Activated B cell treated with CpG ODN at 0.5 μM for 24 hours (primary cell): Measurements from ENCODE around the gene APLNR. TPM values are rescaled to one million over a fixed set of nuclear protein-coding genes. Genes with fewer than 3 reads are reported as not detected.

Source experiments
- ATAC-seq: fragments of 200-7000 bp; cut with Tn5 transposase; one replicate; pipeline ENCODE4 v1.10.0; 2021; ENCODE audit warnings: low read depth, mild to moderate bottlenecking, moderate library complexity
- CTCF ChIA-PET: fragments of 350-600 bp; sonication (Branson Sonifier 250); formaldehyde crosslinking; loops from one replicate; lab custom pipeline; 2021; ENCODE audit warnings: antibody characterized with exemption; lab: Charles Lee
- POLR2A ChIA-PET: fragments of 350-600 bp; sonication (Branson Sonifier 250); formaldehyde crosslinking; loops from one replicate; lab custom pipeline; 2021; ENCODE audit warnings: antibody characterized with exemption; lab: Charles Lee
- DNase-seq: peaks from one replicate; pipeline ENCODE4 v3.0.0; 2022
- H3K27ac Mint-ChIP-seq: one replicate; pipeline ENCODE4 v1.8.0; 2020; ENCODE audit warnings: mixed read lengths
- H3K27me3 Mint-ChIP-seq: one replicate; pipeline ENCODE4 v1.8.0; 2021; ENCODE audit warnings: mixed read lengths
- H3K36me3 Mint-ChIP-seq: one replicate; pipeline ENCODE4 v1.8.0; 2021; ENCODE audit warnings: low read depth, mixed read lengths
- H3K4me1 Mint-ChIP-seq: one replicate; pipeline ENCODE4 v1.8.0; 2021; ENCODE audit warnings: mixed read lengths
- H3K4me3 Mint-ChIP-seq: one replicate; pipeline ENCODE4 v1.8.0; 2020; ENCODE audit warnings: mild to moderate bottlenecking, mixed read lengths
- H3K9me3 Mint-ChIP-seq: one replicate; pipeline ENCODE4 v1.8.0; 2020; ENCODE audit warnings: mixed read lengths
- intact Hi-C: fragments of 100-400 bp; cut with micrococcal nuclease; formaldehyde crosslinking; loops from one replicate; pipeline ENCODE4 v1.15.1; 2024
- total RNA-seq: library from RNA; stranded (reverse); gene quantifications from 2 replicates; pipeline ENCODE4 v1.2.3, GENCODE V29; 2022
- TF ChIP-seq, protein P1 (sequence below): fragments of 200-600 bp; IDR thresholded peaks from one replicate; pipeline ENCODE4 v1.8.0; 2022; ENCODE audit warnings: antibody characterized with exemption, mild to moderate bottlenecking

Gene APLNR
- total RNA-seq, 1 donor from 2014 or later = not detected

DNA sequence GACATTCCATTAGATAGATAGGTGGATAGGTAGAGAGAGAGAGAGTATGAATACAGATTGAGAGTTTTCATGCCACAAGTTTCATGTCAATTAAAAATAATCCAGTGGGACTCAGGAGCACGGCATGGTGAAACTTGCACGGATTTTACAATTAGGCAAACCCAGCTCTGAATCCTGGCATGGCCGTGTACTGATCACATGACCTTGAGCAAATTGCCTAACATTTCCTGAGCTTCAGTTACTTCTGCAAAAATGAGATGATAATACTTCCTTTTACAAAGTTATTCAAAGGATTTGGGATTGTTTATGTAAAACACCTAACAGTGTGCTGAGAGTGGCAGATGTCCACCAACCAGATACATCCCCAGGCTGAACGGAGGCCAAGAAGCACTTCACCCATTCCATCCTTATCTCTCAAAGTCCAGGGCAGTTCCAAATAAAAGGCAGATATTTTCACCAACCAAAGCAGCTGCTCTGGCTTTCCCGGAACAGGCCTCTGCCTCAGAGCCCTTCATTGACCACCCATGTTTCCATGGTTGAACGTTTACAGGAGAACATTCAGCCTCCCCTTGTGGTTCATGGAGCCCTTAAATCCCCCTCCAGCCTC, 17.9 kb downstream of the APLNR start:
- peaks cover 5% of the 10 kb centered on the region for H3K27me3 Mint-ChIP-seq

DNA sequence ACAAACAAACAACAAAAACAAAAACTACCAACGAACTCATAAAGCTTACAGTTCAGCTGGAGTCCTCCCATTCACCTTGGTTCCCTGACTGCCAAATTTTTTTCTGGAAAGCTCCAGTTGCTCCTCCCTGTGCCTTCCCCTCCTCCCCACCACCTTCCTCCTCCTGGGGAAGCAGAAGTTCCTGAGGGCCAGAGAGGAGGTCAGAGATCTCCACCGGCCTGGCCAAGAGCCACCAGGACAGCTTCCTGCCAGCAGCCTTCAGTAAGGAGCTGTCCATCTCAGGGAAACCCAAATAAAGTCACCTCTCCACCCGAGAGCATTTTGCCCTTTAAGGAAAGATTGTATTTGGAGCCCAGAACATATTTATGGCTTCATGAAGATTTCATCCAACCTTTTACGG, 20.0 kb downstream of the APLNR start:
- CTCF ChIA-PET = no interaction called here
- Mint-ChIP-seq H3K4me1 (no peaks in the 10 kb centered on the region), H3K36me3 (no peaks in the 10 kb centered on the region), H3K4me3 (no peak overlapping the region), H3K27ac (no peak overlapping the region), H3K9me3 (no peaks in the 10 kb centered on the region), H3K27me3 (peaks cover 5% of the 10 kb centered on the region)
- TF ChIP-seq, protein P1, sequence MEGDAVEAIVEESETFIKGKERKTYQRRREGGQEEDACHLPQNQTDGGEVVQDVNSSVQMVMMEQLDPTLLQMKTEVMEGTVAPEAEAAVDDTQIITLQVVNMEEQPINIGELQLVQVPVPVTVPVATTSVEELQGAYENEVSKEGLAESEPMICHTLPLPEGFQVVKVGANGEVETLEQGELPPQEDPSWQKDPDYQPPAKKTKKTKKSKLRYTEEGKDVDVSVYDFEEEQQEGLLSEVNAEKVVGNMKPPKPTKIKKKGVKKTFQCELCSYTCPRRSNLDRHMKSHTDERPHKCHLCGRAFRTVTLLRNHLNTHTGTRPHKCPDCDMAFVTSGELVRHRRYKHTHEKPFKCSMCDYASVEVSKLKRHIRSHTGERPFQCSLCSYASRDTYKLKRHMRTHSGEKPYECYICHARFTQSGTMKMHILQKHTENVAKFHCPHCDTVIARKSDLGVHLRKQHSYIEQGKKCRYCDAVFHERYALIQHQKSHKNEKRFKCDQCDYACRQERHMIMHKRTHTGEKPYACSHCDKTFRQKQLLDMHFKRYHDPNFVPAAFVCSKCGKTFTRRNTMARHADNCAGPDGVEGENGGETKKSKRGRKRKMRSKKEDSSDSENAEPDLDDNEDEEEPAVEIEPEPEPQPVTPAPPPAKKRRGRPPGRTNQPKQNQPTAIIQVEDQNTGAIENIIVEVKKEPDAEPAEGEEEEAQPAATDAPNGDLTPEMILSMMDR = no peak
- POLR2A ChIA-PET = no interaction called here
- ATAC-seq (no peak), DNase-seq (no peak)
- intact Hi-C loops = no loop called here

More for the DNA sequence above, 17.9 kb downstream of the APLNR start:
- H3K9me3 Mint-ChIP-seq = no peaks in the 10 kb centered on the region
- H3K4me3 Mint-ChIP-seq = no peak overlapping the region
- no peaks in the 10 kb centered on the region for H3K4me1 Mint-ChIP-seq
- intact Hi-C loops = no loop called here
- POLR2A ChIA-PET = no interaction called here
- no peak overlapping the region for H3K27ac Mint-ChIP-seq
- DNase-seq (no peak), ATAC-seq (no peak)
- TF ChIP-seq, protein P1 = no peak
- CTCF ChIA-PET = interaction anchor here (1.2 kb wide), 1 partner anchor 34 kb away, joined by 3 read pairs; no protein-coding TSS in a partner anchor
- no peaks in the 10 kb centered on the region for H3K36me3 Mint-ChIP-seq

DNA sequence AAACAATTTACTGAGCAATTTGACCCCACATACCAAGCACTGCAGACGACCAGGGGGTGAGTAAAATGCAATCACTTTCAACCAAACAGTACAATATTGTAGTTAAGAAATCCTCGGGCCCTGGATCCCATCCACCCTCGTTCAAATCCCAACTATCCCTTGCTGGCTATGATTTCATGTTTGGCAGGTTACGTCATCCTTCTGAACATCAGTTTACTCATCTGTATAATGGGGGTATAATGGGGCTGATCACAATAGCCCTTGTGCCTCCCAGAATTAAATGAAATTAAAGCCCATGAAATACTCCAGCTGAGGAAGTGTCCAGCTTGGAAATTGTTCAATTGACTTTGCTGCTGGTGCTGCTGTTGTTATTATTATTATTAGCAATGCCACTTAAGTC, 20.6 kb downstream of the APLNR start:
- Mint-ChIP-seq H3K4me1 (no peaks in the 10 kb centered on the region), H3K9me3 (no peaks in the 10 kb centered on the region), H3K36me3 (no peaks in the 10 kb centered on the region), H3K27ac (no peak overlapping the region), H3K27me3 (peaks cover 5% of the 10 kb centered on the region), H3K4me3 (no peak overlapping the region)
- ChIA-PET POLR2A (no interaction called here), CTCF (no interaction called here)
- no peak for DNase-seq
- intact Hi-C loops = no loop called here
- no peak for ATAC-seq
- TF ChIP-seq, protein P1 = no peak

DNA sequence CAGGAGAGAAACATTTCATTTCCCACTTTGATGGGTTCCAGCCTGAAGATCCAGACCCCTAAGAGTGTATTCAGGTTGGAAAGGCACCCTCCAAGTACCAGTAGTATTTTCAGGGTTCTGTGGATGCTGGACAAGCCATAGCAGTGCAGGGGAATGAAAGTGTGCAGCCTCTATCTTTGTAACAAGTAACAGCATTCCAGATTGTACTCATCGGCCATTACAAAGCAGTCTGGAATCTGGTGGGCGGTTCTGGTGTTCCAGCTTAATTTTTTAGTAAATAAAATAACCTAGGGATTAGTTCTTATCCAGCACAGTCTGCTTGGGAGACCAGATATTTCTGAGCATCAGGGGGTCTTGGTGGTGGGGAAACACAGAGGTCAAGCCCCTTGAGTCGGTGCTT, 22.6 kb downstream of the APLNR start:
- DNase-seq = no peak
- Mint-ChIP-seq H3K4me3 (no peak overlapping the region), H3K36me3 (no peaks in the 10 kb centered on the region), H3K27me3 (peaks cover 5% of the 10 kb centered on the region), H3K9me3 (no peaks in the 10 kb centered on the region), H3K27ac (no peak overlapping the region), H3K4me1 (no peaks in the 10 kb centered on the region)
- TF ChIP-seq, protein P1 = no peak
- intact Hi-C loops = no loop called here
- CTCF ChIA-PET = no interaction called here
- POLR2A ChIA-PET = no interaction called here
- ATAC-seq = no peak

GRCh38 chr11:57214098-57214417, 23.0 kb downstream of the APLNR start:
- H3K9me3 Mint-ChIP-seq = no peaks in the 10 kb centered on the region
- ChIA-PET POLR2A (no interaction called here), CTCF (no interaction called here)
- H3K36me3 Mint-ChIP-seq = no peaks in the 10 kb centered on the region
- no peaks in the 10 kb centered on the region for H3K4me1 Mint-ChIP-seq
- H3K27me3 Mint-ChIP-seq = peaks cover 5% of the 10 kb centered on the region
- DNase-seq = no peak
- H3K4me3 Mint-ChIP-seq = no peak overlapping the region
- intact Hi-C loops = no loop called here
- no peak for ATAC-seq
- TF ChIP-seq, protein P1 = no peak
- H3K27ac Mint-ChIP-seq = no peak overlapping the region
